COR-L47 (cell line): ENCODE results near the gene ZBTB1.
A peak's percentile ranks its signal among the peaks of the same experiment; 100 is the strongest.
"Not testable (repeated sequence)": the region's sequence is repeated elsewhere in the genome, so short reads cannot be mapped to it uniquely, and the experiment has no call there.

Experiments
- DNase-seq: peaks from one replicate; lab custom pipeline; 2025; lab: John Stamatoyannopoulos, UW

ZBTB1 gene

GRCh38 chr14:64531567-64531966 lies 27.0 kb downstream of the ZBTB1 start:
- no peak for DNase-seq

- no peak for DNase-seq
Measured at GRCh38 chr14:64536488-64537245, 32.1 kb downstream of the ZBTB1 start.

- no peak for DNase-seq
Measured at GRCh38 chr14:64540208-64541202, 35.9 kb downstream of the ZBTB1 start, which contains the start of gene HSPA2. TSS of gene HSPA2 (plus strand) at chr14:64540741. CDS start at chr14:64540850, 109 bp downstream.

- DNase-seq = no peak
Measured at GRCh38 chr14:64541261-64541971, 36.8 kb downstream of the ZBTB1 start.

- no peak for DNase-seq
Measured at GRCh38 chr14:64541972-64542835, 37.6 kb downstream of the ZBTB1 start.

GRCh38 chr14:64542836-64543201 lies 38.2 kb downstream of the ZBTB1 start:
- DNase-seq = no peak

GRCh38 chr14:64544607-64545312 lies 40.2 kb downstream of the ZBTB1 start:
- DNase-seq = no peak

GRCh38 chr14:64549016-64549415 lies 44.4 kb downstream of the ZBTB1 start:
- DNase-seq = no peak

- DNase-seq = peak; percentile 45
Measured at GRCh38 chr14:64549791-64550620, 45.4 kb downstream of the ZBTB1 start, which contains the start of gene PPP1R36. TSS of gene PPP1R36 (plus strand) at chr14:64549961. CDS start at chr14:64549998, 37 bp downstream.

- no peak for DNase-seq
Measured at GRCh38 chr14:64550621-64551333, 46.2 kb downstream of the ZBTB1 start.

GRCh38 chr14:64554556-64554955 lies 50.0 kb downstream of the ZBTB1 start:
- DNase-seq = no peak

GRCh38 chr14:64556526-64556925 lies 52.0 kb downstream of the ZBTB1 start:
- DNase-seq = no peak

GRCh38 chr14:64558216-64558615 lies 53.6 kb downstream of the ZBTB1 start:
- DNase-seq = not testable (repeated sequence)

- DNase-seq = no peak
Measured at GRCh38 chr14:64561631-64562030, 57.1 kb downstream of the ZBTB1 start.

- DNase-seq = no peak
Measured at GRCh38 chr14:64562436-64562835, 57.9 kb downstream of the ZBTB1 start.

GRCh38 chr14:64563696-64564095 lies 59.1 kb downstream of the ZBTB1 start:
- DNase-seq = no peak

GRCh38 chr14:64566651-64567122 lies 62.1 kb downstream of the ZBTB1 start:
- no peak for DNase-seq

- DNase-seq = no peak
Measured at GRCh38 chr14:64569138-64569631, 64.6 kb downstream of the ZBTB1 start.
